DND-41 (cell line): Measurements from ENCODE around the gene TARM1.

ENCODE experiments used
- EZH2 ChIP-seq: IDR thresholded peaks from 3 replicates; pipeline ENCODE4 v1.6.1; 2012; ENCODE audit warnings: borderline replicate concordance, low read depth, mild to moderate bottlenecking, moderate library complexity, low read length, inconsistent platforms; ENCODE audit not compliant: severe bottlenecking
- TF ChIP-seq, protein P1 (sequence below): IDR thresholded peaks from 2 replicates; pipeline ENCODE4 v1.5.1; 2012; ENCODE audit warnings: borderline replicate concordance, low read length, moderate library complexity, mild to moderate bottlenecking; ENCODE audit not compliant: poor library complexity, severe bottlenecking; ENCODE audit errors: extremely low read depth

DNA sequence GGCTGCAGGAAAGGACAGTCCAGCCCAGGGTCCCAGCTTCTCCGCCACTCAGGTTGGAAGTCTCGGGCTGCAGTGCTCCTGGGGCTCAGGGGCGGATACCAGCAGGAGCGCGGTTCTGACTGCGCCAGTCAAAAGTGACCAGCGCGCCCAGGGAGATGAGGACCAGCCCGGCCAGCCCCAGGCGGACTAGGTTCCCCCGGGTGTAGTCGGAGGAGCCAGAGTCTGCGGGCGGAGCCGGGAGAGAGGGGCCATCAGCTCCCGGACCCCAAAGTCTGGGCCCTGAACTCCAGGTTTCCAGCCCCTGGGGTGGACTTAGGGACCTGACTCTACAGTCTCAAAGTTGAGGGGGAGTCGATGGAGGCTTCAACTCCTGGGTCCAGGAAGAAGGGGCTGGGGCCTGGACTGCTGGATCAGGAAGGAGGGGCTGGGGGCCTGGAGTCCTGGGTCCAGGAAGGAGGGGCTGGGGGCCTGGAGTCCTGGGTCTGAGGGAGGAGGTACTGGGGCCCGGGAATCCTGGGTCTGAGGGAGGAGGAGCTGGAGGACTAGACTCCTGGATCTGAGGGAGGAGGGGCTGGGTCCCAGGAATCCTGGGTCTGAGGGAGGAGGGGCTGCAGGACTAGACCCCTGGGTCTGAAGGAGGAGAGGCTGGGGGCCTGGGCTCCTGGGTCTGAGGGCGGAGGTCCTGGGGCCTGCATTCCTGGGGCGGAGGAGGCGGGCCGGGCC lies 14.1 kb upstream of the TARM1 start:
- TF ChIP-seq, protein P1, sequence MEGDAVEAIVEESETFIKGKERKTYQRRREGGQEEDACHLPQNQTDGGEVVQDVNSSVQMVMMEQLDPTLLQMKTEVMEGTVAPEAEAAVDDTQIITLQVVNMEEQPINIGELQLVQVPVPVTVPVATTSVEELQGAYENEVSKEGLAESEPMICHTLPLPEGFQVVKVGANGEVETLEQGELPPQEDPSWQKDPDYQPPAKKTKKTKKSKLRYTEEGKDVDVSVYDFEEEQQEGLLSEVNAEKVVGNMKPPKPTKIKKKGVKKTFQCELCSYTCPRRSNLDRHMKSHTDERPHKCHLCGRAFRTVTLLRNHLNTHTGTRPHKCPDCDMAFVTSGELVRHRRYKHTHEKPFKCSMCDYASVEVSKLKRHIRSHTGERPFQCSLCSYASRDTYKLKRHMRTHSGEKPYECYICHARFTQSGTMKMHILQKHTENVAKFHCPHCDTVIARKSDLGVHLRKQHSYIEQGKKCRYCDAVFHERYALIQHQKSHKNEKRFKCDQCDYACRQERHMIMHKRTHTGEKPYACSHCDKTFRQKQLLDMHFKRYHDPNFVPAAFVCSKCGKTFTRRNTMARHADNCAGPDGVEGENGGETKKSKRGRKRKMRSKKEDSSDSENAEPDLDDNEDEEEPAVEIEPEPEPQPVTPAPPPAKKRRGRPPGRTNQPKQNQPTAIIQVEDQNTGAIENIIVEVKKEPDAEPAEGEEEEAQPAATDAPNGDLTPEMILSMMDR: no peak
- no peak for TF ChIP-seq EZH2
